H9 (cell line): ENCODE measurements around the gene ZBTB17. TPM values are rescaled to one million over a fixed set of nuclear protein-coding genes. Genes with fewer than 3 reads are reported as not detected.

Experiments
- DNase-seq: peaks from one replicate; pipeline ENCODE4 v3.0.0-alpha.2; 2017
- H2AFZ ChIP-seq: one replicate; pipeline ENCODE4 v1.6.1; 2013; ENCODE audit warnings: mild to moderate bottlenecking, low read length, control low read depth, moderate library complexity
- H2AK5ac ChIP-seq: 2 replicates; pipeline ENCODE4 v1.6.1; 2013; ENCODE audit warnings: low read length, control low read depth, mixed read lengths; ENCODE audit not compliant: insufficient read length
- H2BK120ac ChIP-seq: one replicate; pipeline ENCODE4 v1.6.1; 2013; ENCODE audit warnings: low read depth, mild to moderate bottlenecking, low read length, control low read depth, inconsistent platforms; ENCODE audit not compliant: poor library complexity, severe bottlenecking
- H2BK12ac ChIP-seq: 2 replicates; pipeline ENCODE4 v1.6.1; 2013; ENCODE audit warnings: low read length, control low read depth, mixed read lengths, low read depth; ENCODE audit not compliant: insufficient read length
- H2BK15ac ChIP-seq: 2 replicates; pipeline ENCODE4 v1.6.1; 2013; ENCODE audit warnings: low read depth, low read length, control low read depth
- H2BK20ac ChIP-seq: one replicate; pipeline ENCODE4 v1.6.1; 2013; ENCODE audit warnings: low read depth, mild to moderate bottlenecking, low read length, control low read depth, inconsistent platforms; ENCODE audit not compliant: poor library complexity, severe bottlenecking
- H2BK5ac ChIP-seq: 2 replicates; pipeline ENCODE4 v1.6.1; 2013; ENCODE audit warnings: low read length, control low read depth, mixed read lengths; ENCODE audit not compliant: insufficient read length
- H3K14ac ChIP-seq: 2 replicates; pipeline ENCODE4 v1.6.1; 2013; ENCODE audit warnings: low read length, control low read depth; ENCODE audit not compliant: insufficient read depth
- H3K18ac ChIP-seq: 2 replicates; pipeline ENCODE4 v1.6.1; 2013; ENCODE audit warnings: low read depth, mild to moderate bottlenecking, mixed read lengths, low read length, control low read depth; ENCODE audit not compliant: insufficient read length
- H3K23ac ChIP-seq: 2 replicates; pipeline ENCODE4 v1.6.1; 2013; ENCODE audit warnings: low read length, control low read depth, mixed read lengths, low read depth; ENCODE audit not compliant: insufficient read length
- H3K23me2 ChIP-seq: 2 replicates; pipeline ENCODE4 v1.6.1; 2013; ENCODE audit warnings: low read depth, mild to moderate bottlenecking, mixed read lengths, low read length, control low read depth; ENCODE audit not compliant: insufficient read length, poor library complexity, severe bottlenecking
- H3K27ac ChIP-seq: 2 replicates; pipeline ENCODE4 v1.5.1; 2013; ENCODE audit warnings: low read length, control low read depth, mixed read lengths, low read depth; ENCODE audit not compliant: insufficient read length
- H3K27me3 ChIP-seq: 2 replicates; pipeline ENCODE4 v1.6.1; 2013; ENCODE audit warnings: low read length, control low read depth, inconsistent platforms; ENCODE audit not compliant: insufficient read depth
- H3K4ac ChIP-seq: 2 replicates; pipeline ENCODE4 v1.6.1; 2013; ENCODE audit warnings: low read depth, mild to moderate bottlenecking, control low read depth, inconsistent platforms, low read length, moderate library complexity
- H3K4me1 ChIP-seq: 2 replicates; pipeline ENCODE4 v1.6.1; 2013; ENCODE audit warnings: low read length, control low read depth, inconsistent platforms; ENCODE audit not compliant: insufficient read depth
- H3K4me2 ChIP-seq: 2 replicates; pipeline ENCODE4 v1.6.1; 2013; ENCODE audit warnings: low read length, control low read depth, mixed read lengths; ENCODE audit not compliant: insufficient read length, insufficient read depth
- H3K56ac ChIP-seq: 2 replicates; pipeline ENCODE4 v1.6.1; 2013; ENCODE audit warnings: low read depth, mild to moderate bottlenecking, mixed read lengths, low read length, control low read depth; ENCODE audit not compliant: insufficient read length
- H3K79me1 ChIP-seq: 2 replicates; pipeline ENCODE4 v1.6.1; 2013; ENCODE audit warnings: low read depth, mild to moderate bottlenecking, moderate library complexity, low read length, control low read depth, inconsistent platforms; ENCODE audit not compliant: insufficient read depth, poor library complexity, severe bottlenecking
- H3K79me2 ChIP-seq: 2 replicates; pipeline ENCODE4 v1.6.1; 2013; ENCODE audit warnings: low read length, control low read depth, inconsistent platforms; ENCODE audit not compliant: insufficient read depth
- H3K9ac ChIP-seq: 2 replicates; pipeline ENCODE4 v1.6.1; 2013; ENCODE audit warnings: low read length, control low read depth, mixed read lengths; ENCODE audit not compliant: insufficient read length; ENCODE audit errors: extremely low read depth
- H3K9me3 ChIP-seq: one replicate; pipeline ENCODE4 v1.6.1; 2013; ENCODE audit warnings: low read depth, low read length, inconsistent platforms; ENCODE audit not compliant: control insufficient read depth
- H3T11ph ChIP-seq: one replicate; pipeline ENCODE4 v1.6.1; 2013; ENCODE audit warnings: mild to moderate bottlenecking, low read length, control low read depth, inconsistent platforms
- H4K20me1 ChIP-seq: one replicate; pipeline ENCODE4 v1.6.1; 2013; ENCODE audit not compliant: control insufficient read depth, insufficient read length, insufficient read depth
- H4K5ac ChIP-seq: 2 replicates; pipeline ENCODE4 v1.6.1; 2013; ENCODE audit warnings: low read depth, mild to moderate bottlenecking, mixed read lengths, low read length, control low read depth; ENCODE audit not compliant: insufficient read length
- H4K8ac ChIP-seq: replicated peaks from 2 replicates; pipeline ENCODE4 v1.6.1; 2013; ENCODE audit warnings: low read length, control low read depth, mixed read lengths, low read depth; ENCODE audit not compliant: insufficient read length
- H4K91ac ChIP-seq: 2 replicates; pipeline ENCODE4 v1.6.1; 2013; ENCODE audit warnings: low read depth, mild to moderate bottlenecking, moderate library complexity, mixed read lengths, low read length, control low read depth; ENCODE audit not compliant: insufficient read length
- H3K27ac Mint-ChIP-seq, 3 experiments: 2 replicates in 2 of 3; 3 replicates in 1 of 3; pipeline ENCODE4 v1.8.0; 2020 to 2021; ENCODE audit warnings: mixed read lengths in 3 of 3, mild to moderate bottlenecking in 1 of 3, moderate library complexity in 1 of 3
- H3K27me3 Mint-ChIP-seq: 2 replicates; pipeline ENCODE4 v1.8.0; 2021; ENCODE audit warnings: low read depth, mild to moderate bottlenecking, moderate library complexity, mixed read lengths
- H3K36me3 Mint-ChIP-seq, 3 experiments: 2 replicates in 2 of 3; 3 replicates in 1 of 3; pipeline ENCODE4 v1.8.0; 2020 to 2021; ENCODE audit warnings: low read depth in 3 of 3, mixed read lengths in 3 of 3; ENCODE audit not compliant: insufficient read depth in 1 of 3
- H3K4me1 Mint-ChIP-seq, 2 experiments: 2 replicates each; pipeline ENCODE4 v1.8.0; 2020; ENCODE audit warnings: mixed read lengths in 2 of 2
- H3K4me3 Mint-ChIP-seq, 2 experiments: 2 replicates in 1 of 2; 3 replicates in 1 of 2; pipeline ENCODE4 v1.8.0; 2020 to 2021; ENCODE audit warnings: mild to moderate bottlenecking in 2 of 2, mixed read lengths in 2 of 2, moderate library complexity in 1 of 2
- H3K9me3 Mint-ChIP-seq, 2 experiments: 2 replicates in 1 of 2; 3 replicates in 1 of 2; pipeline ENCODE4 v1.8.0; 2020; ENCODE audit warnings: mild to moderate bottlenecking in 2 of 2, mixed read lengths in 2 of 2, moderate library complexity in 1 of 2
- CTCF ChIP-seq: fragments of 200-600 bp; sonication (generic); conservative IDR thresholded peaks from 3 replicates; pipeline ENCODE4 v1.8.0; 2021; ENCODE audit warnings: antibody characterized with exemption, mild to moderate bottlenecking
- WGBS: extraction: QIAGEN DNeasy Blood & Tissue Kit; methylation state at CpG from one replicate; pipeline ENCODE4 v1.1.7; 2013; ENCODE audit warnings: missing lambda C conversion rate, low lambda C conversion rate, mixed read lengths; ENCODE audit not compliant: insufficient read length; ENCODE audit errors: extremely low coverage; 5-methylcytosine and 5-hydroxymethylcytosine counted together
- total RNA-seq: library from RNA; stranded (reverse); gene quantifications from 2 replicates; pipeline ENCODE4 v1.2.1, GENCODE V29; 2021

Gene ZBTB17
- total RNA-seq, 1 experiment from 2014 or later, result 16.5 TPM

GRCh38 chr1:15951341-15952153, 24.4 kb downstream of the ZBTB17 start:
- H3K9me3 Mint-ChIP-seq, result no peaks in the 10 kb centered on the region
- Histone ChIP-seq H2AFZ (no peak overlapping the region), H2AK5ac (no peak overlapping the region), H3K14ac (no peak overlapping the region; the same call in 1 of the 2 replicates), H2BK15ac (no peak overlapping the region), H3K18ac (no peak overlapping the region), H4K5ac (no peak overlapping the region), H4K8ac (no peak overlapping the region), H3K27me3 (no peaks in the 10 kb centered on the region), H4K20me1 (peaks cover 5% of the 10 kb centered on the region), H2BK120ac (no peak overlapping the region), H2BK12ac (no peak overlapping the region), H3K23me2 (no peaks in the 10 kb centered on the region), H3K4me2 (no peak overlapping the region), H3K9me3 (no peaks in the 10 kb centered on the region), H3K79me2 (no peaks in the 10 kb centered on the region; the same call in 1 of the 2 replicates), H4K91ac (no peak overlapping the region), H2BK5ac (no peak overlapping the region), H3K4me1 (peaks cover 8% of the 10 kb centered on the region; the same call in 1 of the 2 replicates), H3K4ac (no peak overlapping the region), H3K79me1 (no peaks in the 10 kb centered on the region), H3K23ac (no peak overlapping the region), H3K27ac (no peak overlapping the region), H3K56ac (no peak overlapping the region), H3K9ac (no peak overlapping the region), H3T11ph (no peak overlapping the region), H2BK20ac (no peak overlapping the region)
- no peak for DNase-seq
- peaks cover 9 to 30% (median 13%) of the 10 kb centered on the region in 3 experiments for H3K36me3 Mint-ChIP-seq
- H3K27me3 Mint-ChIP-seq, result no peaks in the 10 kb centered on the region
- no CpG with 5 or more reads among the region's 23 CpGs for WGBS
- no peak overlapping the region; a peak in 1 of 5 replicates for H3K4me3 Mint-ChIP-seq
- peak overlapping the region in 2 of 3 experiments; percentile 34 to 84; a peak in 3 of 7 replicates for H3K27ac Mint-ChIP-seq
- peaks cover 53% of the 10 kb centered on the region in 2 experiments for H3K4me1 Mint-ChIP-seq
- no peak for TF ChIP-seq CTCF
